Bronchial epithelial cell (primary cell): ENCODE data around the gene OLFML2A. TPM values are rescaled to one million over a fixed set of nuclear protein-coding genes. Genes with fewer than 3 reads are reported as not detected.

Source experiments
- DNase-seq: peaks from one replicate; pipeline ENCODE4 v3.0.0-alpha.2; 2010; ENCODE audit warnings: low read depth
- FAIRE-seq: peaks from 2 replicates; lab custom pipeline; 2011; peaks lifted over from hg19 to GRCh38; lab: Jason Lieb, UNC
- H3K27me3 ChIP-seq: 2 replicates; pipeline ENCODE4 v1.5.1; 2011; ENCODE audit warnings: low read length; ENCODE audit not compliant: control insufficient read depth, insufficient read depth
- H3K36me3 ChIP-seq: 2 replicates; pipeline ENCODE4 v1.5.1; 2011; ENCODE audit warnings: low read length; ENCODE audit not compliant: control insufficient read depth, insufficient read depth
- H3K4me3 ChIP-seq: 2 replicates; pipeline ENCODE4 v1.5.1; 2011; ENCODE audit warnings: mild to moderate bottlenecking, low read depth, low read length, control low read depth
- CTCF ChIP-seq: IDR thresholded peaks from 2 replicates; pipeline ENCODE4 v1.5.1; 2011; ENCODE audit warnings: mild to moderate bottlenecking, moderate library complexity, low read length, control low read depth, inconsistent platforms; ENCODE audit not compliant: insufficient read depth, severe bottlenecking
- total RNA-seq: library from RNA; depleted of rRNA; stranded (reverse); fragments of >200 nt; gene quantifications from 2 replicates; pipeline ENCODE4 v1.2.1, GENCODE V29; 2014

The OLFML2A gene
- total RNA-seq, 1 donor from 2014 or later = 4.5 TPM

GRCh38 chr9:124749284-124749683 lies 27.6 kb upstream of the OLFML2A start:
- no peaks in the 10 kb centered on the region for H3K36me3 ChIP-seq
- no peak for TF ChIP-seq CTCF
- FAIRE-seq = no peak
- H3K4me3 ChIP-seq = no peak overlapping the region
- no peak for DNase-seq
- no peaks in the 10 kb centered on the region for H3K27me3 ChIP-seq

GRCh38 chr9:124749781-124750180 lies 27.2 kb upstream of the OLFML2A start:
- Histone ChIP-seq H3K36me3 (no peaks in the 10 kb centered on the region), H3K4me3 (no peak overlapping the region), H3K27me3 (no peaks in the 10 kb centered on the region)
- no peak for DNase-seq
- no peak for TF ChIP-seq CTCF
- FAIRE-seq = no peak

GRCh38 chr9:124752967-124753366 lies 24.0 kb upstream of the OLFML2A start:
- FAIRE-seq (no peak), DNase-seq (peak; percentile 64)
- H3K36me3 ChIP-seq = no peaks in the 10 kb centered on the region
- H3K27me3 ChIP-seq = no peaks in the 10 kb centered on the region
- H3K4me3 ChIP-seq = no peak overlapping the region
- no peak for TF ChIP-seq CTCF

GRCh38 chr9:124754289-124754688 lies 22.6 kb upstream of the OLFML2A start:
- no peaks in the 10 kb centered on the region for H3K36me3 ChIP-seq
- DNase-seq = no peak
- FAIRE-seq = no peak
- H3K27me3 ChIP-seq = no peaks in the 10 kb centered on the region
- peak; percentile 21 for TF ChIP-seq CTCF
- H3K4me3 ChIP-seq = no peak overlapping the region

GRCh38 chr9:124755061-124755460 lies 21.9 kb upstream of the OLFML2A start:
- H3K27me3 ChIP-seq = no peaks in the 10 kb centered on the region
- no peak for FAIRE-seq
- no peak overlapping the region for H3K4me3 ChIP-seq
- H3K36me3 ChIP-seq = no peaks in the 10 kb centered on the region
- TF ChIP-seq CTCF = no peak
- DNase-seq = no peak

- no peak overlapping the region for H3K4me3 ChIP-seq
- FAIRE-seq (no peak), DNase-seq (no peak)
- H3K36me3 ChIP-seq = no peaks in the 10 kb centered on the region
- no peak for TF ChIP-seq CTCF
- H3K27me3 ChIP-seq = no peaks in the 10 kb centered on the region
Measured at GRCh38 chr9:124756011-124756410, 20.9 kb upstream of the OLFML2A start.
